ENCODE data around the gene P2RX6.
"Not testable (repeated sequence)": the region's sequence is repeated elsewhere in the genome, so short reads cannot be mapped to it uniquely, and the experiment has no call there.

The P2RX6 gene

DNA sequence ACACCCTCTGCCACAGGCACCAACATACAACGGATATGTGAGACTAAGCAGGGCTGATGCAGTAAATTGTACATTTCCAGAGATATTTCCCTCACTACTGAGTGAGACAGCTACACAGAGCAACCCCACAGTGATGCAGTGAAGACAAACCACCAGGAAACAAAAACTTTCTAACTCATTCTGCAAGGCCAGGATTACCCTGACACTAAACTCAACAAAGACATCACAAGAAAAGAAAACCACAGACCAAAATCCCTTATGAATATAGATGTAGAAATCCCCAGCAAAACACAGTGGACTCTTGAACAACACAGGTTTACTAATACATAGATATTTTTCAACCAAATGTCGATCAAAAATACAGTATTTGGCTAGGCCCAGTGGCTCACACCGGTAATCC, 18.9 kb downstream of the P2RX6 start:
- DNase-seq, result no peak

DNA sequence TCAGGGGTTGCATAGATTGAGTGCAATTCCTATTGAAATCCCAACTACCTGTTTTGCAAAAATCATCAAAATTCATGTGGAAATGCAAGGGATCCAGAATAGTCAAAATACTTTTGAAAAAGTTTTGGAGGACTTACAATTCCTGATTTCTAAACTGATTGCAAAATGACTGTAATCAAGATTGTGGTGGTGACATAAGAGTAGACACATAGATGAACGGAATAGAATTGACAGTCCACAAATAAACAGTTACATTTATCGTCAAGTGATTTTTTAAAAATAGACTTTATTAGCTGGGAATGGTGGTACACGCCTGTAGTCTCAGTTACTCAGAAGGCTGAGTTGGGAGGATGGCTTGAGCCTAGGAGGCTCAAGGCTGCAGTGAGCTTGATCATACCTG, 20.0 kb downstream of the P2RX6 start:
- no peak for DNase-seq

DNA sequence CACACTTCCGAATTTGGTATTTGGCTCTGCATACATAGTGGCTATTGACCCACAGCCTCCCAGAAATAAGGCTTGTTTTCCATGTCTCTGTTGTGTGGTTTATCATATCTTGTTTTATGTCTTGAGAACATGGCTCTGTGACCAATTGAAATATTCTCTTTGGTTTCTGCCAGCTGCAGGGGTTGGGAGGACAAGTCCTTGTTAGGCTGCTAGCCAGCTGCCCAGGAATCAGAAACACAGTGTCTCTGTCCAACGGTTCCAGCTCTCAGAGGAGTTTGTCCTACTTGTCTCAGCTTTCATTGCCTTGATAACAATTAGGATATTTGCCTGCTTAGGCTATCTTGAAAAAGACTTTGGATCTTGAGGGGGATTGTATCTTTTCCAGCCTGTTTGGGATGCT, 23.4 kb downstream of the P2RX6 start:
- DNase-seq, result no peak

DNA sequence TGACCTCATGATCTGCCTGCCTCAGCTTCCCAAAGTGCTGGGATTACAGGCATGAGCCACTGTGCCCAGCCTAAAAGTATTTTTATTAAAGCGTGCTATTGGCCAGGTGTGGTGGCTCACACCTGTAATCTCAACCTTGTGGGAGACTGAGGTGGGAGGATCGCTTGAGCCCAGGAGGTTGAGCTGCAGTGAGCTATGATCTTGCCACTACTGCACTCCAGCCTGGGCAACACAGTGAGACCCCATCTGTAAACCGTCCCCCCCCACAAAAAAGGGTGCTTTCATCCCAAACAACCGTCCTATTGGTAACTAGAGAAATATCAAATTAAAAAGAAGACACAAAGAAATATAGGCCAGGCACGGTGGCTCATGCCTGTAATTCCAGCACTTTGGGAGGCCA, 24.2 kb downstream of the P2RX6 start:
- DNase-seq, result not testable (repeated sequence)

DNA sequence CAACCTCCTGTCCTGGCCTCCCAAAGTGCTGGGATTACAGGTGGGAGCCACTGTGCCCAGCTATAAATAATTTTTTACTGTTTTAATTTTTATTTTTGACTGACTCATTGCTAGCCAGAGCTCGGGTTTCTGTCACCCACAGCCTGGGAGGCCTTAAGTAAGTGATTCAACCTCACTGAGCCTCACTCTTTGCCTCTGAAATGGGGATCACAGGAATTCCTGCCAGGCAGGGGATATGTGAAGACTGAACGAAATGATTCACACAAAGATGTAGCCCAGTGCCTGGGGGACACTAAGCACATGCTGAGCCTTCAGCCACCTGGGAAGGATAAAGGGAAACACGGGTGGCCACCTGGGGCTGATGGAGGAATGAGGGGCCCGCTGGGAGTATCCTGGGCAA, 27.0 kb downstream of the P2RX6 start:
- no peak for DNase-seq

DNA sequence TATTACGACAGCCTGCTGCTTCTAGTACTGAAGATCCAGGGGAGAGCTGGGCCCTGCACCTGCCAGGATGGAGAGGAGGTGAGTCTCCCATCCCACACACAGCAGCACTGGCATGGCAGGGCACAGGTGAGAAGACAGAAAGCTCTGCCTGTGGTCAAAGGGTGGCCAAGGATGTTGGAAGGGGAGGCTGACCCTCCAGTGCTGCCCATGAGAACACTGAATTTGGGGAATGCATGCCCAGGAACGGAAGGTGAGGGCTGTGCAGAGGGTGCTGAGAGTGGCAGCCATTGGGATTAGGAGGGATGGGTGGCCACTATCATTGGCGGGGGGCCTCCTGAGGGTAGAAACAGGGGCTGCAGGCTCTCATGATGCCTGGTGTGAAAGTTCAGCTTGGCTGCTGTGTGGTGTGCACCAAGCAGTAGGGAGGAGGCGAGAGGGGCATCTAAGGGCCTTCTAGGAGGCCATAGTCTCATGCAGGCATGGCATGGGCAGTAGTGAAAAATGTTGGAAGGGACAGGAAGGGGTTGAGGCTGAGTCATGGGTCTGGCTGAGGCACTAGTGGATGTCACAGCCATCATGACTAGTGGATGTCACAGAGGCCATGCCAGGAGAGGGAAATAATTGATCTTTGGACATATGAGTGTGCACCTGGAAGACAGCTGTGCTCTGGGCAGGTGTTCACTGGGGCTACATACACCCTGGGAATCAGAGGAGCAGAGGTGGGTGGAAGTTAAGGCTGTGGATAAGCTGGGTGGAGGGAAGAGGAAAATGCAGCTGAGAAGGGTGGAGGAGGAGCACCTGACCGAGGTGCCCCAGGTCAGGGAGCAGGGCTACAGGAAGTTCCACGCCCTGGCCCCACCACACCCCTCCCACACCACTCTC, 28.3 kb downstream of the P2RX6 start:
- DNase-seq, result no peak

DNA sequence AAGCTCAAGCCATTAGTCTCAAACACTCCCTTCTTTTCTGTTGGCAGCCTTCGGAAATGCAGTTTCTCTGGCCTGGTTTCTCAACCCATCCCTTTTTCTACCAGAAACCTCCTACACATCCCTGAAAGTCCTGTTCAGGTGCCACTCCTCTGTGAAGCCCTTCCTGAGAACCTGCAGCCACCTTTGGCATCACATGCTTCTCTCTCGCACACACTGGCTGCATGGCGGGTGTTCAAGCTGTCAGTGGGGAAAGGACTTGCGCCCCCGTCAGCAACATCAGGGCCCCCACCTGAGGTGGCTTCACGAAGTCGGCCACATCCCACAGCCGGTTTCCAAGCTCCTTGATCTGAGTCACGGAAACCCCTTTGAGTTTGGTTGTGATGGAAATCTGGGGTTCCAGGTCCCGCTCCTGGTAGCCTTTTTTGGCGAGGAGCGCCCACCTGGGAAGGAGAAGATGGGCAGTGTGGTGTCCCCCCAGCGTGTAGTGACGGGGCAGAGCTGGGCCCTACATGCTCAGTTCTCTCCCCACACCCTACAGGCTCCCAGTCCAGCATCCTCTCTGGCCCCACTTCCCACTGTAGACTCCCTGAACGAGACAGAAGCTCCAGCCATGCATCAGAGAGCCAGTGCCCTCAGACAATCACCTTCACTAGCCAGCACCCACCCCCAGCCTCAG, 29.0 kb downstream of the P2RX6 start:
- no peak for DNase-seq

DNA sequence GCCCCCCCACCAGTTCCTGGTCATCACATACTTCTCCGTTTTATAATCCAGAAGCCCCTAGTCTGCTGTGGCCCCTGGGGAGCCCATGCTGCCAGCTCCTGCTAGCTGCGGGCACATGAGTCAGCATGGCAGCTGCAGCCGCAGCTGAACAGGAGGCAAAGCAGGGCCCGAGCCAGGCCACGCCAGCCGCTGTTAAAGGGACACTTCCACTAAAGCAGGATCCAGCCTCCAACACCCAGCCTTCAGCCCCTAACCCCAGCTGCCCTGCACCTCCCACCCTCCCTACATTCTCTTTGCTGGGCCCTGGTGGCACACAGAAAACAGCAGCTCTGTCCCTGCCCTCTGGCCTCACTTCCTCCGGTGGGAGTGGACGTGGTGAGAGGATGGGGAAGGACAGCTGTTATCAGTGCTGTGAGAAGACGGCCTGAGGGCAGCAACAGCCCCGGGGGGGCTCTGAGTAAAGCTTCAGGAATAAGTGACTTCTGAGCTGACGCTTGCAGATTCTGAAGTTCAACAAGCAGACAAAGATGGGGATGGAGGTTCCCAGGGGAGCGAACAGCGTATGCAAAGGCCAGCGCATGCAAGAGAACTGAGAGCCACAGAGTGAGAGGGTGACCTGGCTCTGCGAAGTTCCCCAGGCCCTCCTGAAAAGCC, 30.1 kb downstream of the P2RX6 start:
- no peak for DNase-seq

DNA sequence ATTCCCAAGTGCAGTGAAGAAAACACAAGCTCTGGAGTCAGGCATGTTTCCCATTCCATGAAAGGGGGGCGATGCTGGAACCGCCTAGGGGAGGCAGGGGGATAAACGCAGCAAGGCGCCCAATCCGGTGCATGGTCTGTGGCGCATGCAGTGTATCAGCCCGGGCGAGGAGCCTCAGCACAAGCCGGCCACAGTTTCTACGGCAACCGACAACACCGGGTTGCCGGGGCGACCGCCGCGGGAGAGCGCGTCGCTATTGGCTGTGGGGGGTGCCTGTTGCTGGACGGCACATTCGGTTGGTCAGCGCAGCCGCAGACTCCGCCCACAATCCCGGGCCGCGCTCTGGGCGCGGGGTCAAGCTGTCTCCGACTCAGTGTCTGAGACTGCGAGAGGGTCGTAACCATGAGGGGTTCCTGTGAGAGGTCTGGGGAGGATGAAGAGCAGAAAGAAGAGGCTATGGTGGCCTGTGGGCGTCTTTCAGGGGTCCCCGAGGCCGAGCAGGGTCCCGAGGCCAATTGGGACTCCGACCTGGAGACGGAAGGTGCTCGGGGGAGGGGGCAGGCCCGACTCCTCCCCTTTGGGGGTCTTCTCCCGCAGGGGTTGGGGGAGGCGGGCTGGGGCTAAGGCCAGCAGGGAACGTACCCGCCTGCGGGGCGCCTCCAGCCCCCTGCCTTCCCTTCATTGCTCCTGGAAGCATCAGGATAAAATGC, 30.8 kb downstream of the P2RX6 start, which contains the start of gene LRRC74B:
Gene LRRC74B, plus strand, starts transcription at position 362 of the 710 bp plus-strand sequence. Its CDS starts 41 bp downstream, at position 403.
- peak; percentile 87 for DNase-seq

DNA sequence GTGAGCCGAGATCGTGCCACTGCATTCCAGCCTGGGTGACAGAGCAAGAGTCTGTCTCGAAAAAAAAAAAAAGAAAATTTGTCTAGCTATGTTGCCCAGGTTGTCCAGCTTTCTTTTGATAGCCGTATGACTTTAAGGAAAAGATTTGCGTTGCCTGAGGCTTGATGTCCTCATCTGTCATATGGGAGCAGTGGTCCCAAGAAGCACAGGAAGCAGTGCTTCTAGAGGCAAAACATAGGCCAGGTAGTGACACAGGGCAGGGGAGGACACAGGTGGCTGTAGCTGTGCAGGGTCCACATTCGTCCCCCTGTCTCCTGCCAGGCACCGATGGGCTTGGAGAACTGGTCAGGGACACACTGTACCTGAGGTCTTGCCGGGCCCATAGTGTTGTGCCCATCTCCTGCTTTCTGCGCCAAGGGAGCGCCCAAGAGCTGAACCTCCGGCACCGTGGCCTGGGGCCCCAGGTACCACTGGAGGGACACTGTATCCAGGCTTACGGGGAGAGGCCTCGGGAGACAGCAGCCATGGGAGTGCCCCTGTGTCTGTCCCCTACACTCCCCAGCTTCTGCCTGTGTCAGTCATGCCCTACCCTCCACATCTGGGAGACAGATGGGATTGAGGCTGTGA, 32.2 kb downstream of the P2RX6 start:
- no peak for DNase-seq

DNA sequence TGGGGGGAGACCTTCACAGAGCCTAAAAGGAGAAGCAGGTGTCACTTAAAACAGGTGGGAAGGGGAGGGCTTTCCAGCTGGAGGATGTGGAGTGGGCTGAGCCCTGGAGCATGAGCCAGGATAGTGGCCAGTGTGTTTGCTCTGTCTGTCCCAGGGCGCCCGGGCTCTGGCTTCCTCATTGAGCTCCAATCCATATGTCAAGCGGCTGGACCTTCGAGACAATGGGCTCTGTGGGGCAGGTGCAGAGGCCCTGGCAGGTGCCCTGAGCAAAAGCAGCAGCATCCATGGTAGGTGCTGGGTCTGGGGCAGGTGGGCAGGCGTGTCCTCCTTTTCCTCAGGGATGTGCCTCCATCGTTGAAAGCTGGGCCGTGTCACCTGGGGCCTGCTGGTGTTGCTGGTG, 32.8 kb downstream of the P2RX6 start:
- peak; percentile 57 for DNase-seq

DNA sequence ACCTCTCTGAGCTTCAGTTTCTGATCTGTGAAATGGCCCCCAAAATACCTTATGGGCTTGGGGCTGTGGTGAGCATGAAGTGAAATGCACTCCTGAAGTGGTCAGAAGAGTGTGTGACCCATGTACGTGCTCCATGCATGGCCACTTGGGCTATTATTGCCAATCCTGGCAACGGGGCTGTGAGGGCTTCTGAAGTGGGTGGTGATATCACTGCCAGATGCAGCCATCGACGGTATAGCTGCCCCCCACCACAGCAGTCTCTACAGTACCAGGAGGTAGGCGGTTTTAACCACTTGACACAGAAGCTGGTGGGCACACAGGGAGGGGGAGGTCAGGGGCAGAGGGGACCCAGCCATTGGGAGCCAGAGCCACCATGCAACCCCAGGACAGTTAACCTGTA, 33.5 kb downstream of the P2RX6 start:
- not testable (repeated sequence) for DNase-seq

DNA sequence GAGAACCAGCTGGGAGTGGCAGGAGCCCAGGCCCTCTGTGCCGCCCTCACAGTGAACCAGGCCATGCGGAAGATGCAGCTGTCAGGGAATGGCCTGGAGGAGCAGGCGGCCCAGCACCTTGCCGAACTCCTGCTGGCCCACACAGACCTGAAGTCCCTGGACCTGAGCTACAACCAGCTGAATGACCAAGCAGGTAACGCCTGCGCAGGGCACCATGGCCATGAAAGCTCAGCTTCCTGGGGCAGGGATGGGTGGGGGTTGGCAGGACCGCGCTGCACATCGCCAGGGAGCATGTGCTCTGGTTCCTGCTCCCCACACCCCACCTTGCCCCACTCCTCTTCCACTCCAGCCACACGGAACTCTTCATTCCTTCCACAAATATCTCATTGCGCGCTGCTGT, 34.0 kb downstream of the P2RX6 start:
- not testable (repeated sequence) for DNase-seq

DNA sequence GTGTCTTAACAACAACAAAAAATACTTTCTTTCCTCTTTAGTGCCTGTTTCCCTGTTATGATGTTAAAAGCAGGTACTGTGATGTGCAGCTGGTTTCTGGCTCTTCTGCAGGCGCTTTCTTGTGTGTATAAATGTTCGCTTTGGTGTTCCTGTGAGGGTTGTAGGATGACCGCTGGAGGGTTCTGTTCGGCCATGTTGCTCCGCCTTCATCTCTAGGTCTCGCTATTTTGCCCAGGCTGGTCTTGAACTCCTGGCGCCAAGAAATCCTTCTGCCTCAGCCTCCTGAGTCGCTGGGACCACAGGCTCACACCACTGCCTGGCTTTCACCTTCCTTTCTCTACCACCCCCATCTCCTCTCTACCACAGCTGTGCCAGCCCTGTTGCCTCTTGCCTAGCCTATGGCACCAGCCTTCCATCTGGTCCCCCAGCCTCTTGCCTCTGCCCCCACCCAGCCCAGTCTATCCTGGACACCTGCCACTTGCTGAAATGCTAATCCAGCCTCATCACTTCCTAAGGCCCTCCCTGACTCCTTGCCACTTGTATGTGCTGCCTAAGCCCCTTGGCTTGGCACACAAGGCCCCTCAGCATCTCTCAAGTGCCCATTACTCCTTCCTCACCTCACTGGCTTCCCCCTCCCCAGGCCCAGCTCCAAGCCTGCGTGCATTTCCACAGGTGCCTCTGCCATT, 36.3 kb downstream of the P2RX6 start:
- DNase-seq, result no peak

DNA sequence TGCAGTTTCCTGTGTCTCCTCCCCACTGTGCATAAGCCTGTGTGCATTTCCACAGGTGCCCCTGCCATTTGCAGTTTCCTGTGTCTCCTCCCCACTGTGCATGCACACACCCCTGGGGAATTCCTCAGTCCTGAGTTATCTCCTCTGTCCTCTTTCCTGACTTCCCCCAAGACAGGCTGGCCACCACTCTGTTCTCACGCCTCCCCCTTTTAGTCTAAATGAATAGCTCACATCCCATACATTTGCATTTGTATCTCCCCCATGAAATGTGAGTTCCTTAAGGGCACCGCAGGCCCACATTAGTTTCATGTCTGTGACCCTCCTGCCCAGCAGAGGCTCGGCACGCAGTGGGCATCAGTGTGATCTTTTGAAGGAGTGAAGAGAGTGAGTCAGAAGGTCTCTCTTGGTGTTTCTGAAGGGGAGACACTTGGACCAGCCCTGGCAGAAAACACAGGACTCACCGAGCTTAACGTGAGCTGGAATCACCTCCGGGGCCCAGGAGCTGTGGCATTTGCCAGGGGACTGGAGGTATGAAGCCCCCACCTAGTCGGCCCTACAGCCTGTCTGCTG, 37.0 kb downstream of the P2RX6 start:
- DNase-seq, result no peak

DNA sequence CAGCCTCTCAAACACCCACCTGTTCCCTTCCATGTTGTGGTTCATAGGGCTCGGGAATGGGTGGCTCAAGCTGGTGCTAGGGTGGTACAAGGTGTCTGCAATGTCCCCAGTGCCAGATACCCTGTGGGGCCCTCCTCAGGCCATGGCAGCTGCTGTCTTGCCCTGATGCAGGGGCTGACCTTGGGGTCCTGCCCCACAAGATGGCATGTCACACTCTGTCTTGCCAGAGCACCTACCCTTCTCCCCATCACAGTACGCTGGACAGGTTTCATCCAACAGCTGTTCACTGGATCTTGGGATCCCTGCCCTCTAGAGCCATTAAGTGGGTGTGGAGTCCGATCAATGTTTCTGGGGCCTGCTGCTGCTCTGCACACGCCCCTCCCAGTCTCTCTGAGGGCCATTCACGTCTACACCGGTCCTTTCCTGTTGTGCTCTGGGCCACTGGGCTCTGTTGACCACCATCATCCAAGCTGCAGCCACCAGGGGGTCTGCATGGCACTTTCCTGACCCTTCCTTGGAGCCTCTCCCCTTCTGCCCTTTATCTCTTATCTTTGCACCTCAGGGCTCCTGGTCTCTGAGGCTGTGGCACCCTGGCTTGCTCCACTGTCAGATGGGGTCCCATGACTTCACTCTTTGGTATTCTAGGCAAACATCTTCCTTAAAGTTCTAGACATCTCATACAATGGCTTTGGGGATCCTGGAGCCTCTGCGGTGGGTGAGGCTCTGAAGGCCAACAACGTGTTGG, 37.9 kb downstream of the P2RX6 start:
- no peak for DNase-seq

DNA sequence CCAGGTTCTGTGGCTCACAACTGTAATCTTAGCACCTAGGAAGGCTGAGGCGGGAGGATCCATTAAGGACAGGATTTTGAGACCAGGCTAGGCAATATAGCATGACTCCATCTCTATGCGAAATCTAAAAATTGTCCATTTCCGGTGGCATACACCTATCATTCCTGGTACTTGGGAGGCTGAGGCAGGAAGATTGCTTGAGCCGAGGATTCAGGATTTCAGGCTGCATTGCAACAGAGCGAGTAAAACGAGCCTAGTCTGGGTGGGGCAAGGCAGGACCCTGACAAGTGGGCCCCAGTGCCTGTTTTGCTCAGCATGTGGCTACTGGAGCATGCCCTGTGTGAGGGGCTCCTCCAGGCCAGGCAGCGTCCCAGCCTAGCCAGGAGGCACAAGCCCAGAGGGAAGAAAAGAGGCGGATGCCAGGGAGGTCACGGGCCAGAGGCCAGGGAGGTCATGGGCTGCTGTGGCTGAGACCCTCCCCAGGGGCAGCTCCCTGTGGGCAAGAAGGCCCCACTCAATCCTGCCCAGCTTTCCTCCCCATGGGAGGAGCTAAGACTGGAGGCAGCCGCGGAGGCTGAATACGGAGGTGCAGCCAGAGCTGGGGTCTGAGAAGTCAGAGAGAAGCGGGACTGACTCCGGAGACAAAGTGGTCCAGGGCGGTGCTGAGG, 39.2 kb downstream of the P2RX6 start:
- no peak for DNase-seq

DNA sequence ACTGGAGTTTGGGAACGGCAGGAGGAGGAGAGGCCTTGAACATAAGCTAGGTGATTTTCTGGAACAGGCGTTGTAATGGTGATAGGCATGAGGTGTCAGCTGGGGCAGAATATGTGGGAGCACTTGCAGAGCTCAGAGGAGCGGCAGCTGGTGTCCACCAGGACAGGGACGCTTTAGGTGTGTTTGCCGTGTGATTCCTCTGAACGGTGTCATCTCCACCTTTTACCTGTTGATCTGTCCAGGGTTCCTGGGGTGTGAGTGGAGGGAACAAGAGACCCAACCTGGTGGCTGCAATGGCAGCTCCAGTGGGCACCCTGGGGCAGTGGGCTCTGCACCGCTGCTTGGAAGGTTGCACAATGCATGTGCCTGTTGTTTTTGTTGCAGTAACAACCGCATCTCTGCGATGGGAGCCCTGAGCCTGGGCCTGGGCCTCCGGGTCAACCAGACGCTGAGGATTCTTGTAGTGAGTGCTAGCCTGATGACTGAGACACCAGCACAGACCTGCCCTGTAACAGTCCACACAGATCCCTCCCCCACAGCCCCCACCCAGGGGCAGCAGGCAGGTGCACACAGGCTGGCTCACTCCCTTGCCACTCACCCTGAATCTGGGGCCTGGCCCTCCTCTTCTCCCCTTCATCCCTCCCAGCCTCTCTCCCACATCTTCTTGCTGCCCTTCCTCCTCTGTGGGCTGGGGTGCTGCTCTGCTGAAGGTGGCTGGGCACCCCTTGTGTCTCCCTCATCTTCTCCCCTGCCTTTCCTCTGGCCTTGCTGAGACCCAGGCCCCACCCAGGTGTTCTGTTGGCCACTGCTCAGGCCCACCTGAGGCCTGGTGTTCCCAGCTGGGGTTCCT, 40.0 kb downstream of the P2RX6 start:
- no peak for DNase-seq

DNA sequence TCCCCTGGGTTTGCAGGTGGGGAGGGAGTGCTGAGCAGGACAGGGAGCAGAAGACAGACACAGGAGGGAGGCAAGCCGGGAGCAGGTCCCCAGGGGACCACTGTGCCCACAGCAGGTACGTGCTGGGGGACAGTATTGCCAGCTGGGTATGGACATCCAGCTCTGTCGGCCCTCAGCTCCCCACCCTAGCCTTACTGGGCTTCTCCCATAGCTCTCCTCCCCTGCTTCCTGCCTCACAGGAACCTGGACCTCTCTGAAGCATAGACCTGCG, 40.5 kb downstream of the P2RX6 start:
- DNase-seq, result no peak

DNA sequence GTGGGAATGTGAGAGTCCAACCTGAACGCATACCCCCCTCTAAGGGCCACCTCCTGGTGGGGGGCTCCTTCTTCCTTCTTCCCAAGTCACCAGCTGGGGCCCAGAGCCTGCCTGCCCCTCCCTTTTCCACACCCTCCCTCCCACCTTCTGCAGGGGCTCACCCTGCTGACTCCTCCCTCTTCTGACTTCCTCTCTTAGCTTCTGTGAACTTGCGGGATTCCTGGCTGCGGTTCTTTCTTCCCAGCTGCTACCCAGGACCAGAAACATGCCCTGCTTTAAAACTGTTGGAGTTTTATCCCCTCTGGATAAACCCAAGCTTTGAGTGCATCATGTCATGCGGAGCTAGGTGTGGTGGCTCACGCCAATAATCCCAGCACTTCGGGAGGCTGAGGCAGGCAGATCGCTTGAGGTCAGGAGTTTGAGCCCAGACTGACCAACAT, 40.9 kb downstream of the P2RX6 start:
- no peak for DNase-seq

All from NCI-H510A (cell line).